ENCODE measurements around the gene METTL25B.
A peak's percentile ranks its signal among the peaks of the same experiment; 100 is the strongest.

METTL25B gene

DNA sequence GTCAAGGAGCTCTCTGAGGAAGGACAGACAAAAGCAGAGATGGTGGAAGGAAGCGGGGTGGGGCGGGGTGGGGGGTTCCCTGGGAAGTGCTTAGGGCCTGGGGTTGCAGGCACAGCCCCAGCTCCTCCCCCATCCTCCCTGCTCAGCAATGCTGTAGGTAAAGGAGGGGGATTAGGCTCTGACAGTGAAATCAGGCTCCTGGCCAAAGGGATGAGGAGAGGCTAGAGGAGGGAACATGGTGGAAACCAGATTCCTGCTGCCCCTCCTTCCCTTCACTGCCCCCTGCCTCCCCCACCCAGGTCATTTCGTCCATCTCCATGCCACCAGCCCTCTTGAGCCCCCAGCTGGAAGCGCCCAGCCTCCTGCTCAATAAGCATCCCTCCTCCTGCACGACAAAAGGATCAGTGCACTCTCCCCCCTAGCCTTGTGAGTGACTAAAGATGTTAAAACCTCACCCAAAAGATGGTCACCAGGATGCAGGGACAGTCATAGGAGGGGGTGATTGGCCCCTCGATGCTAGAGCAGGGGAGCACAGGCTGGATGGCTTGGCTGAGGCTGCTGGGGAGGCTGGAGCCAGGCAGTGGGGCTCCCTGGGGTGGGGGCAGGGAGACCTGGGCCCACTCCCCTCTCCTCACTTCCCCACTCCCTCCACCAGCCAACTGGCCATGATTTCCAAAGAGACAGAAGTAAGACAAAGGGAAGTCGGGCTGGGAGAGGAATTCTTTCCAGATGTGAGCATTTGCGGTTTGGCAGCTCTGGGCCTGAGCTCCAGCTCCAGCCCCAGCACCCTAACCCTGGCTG, 20.7 kb upstream of the METTL25B start:
- no peak for ATAC-seq
- TF ChIP-seq ZNF70 (CRISPR knock-in tag; IDR thresholded peaks at IDR 0.05) (0 out of 2 replicates have a peak, but pooled peaks have one; percentile 31), OSR1 (CRISPR knock-in tag; IDR thresholded peaks at IDR 0.05) (no peak), BACH2 (CRISPR knock-in tag; IDR thresholded peaks at IDR 0.05; ENCODE audit: borderline replicate concordance) (no peak), GLIS3 (CRISPR knock-in tag; IDR thresholded peaks at IDR 0.05) (no peak), TOX (CRISPR knock-in tag; IDR thresholded peaks at IDR 0.05; ENCODE audit: borderline replicate concordance) (no peak)
- TF ChIP-seq, protein P1, sequence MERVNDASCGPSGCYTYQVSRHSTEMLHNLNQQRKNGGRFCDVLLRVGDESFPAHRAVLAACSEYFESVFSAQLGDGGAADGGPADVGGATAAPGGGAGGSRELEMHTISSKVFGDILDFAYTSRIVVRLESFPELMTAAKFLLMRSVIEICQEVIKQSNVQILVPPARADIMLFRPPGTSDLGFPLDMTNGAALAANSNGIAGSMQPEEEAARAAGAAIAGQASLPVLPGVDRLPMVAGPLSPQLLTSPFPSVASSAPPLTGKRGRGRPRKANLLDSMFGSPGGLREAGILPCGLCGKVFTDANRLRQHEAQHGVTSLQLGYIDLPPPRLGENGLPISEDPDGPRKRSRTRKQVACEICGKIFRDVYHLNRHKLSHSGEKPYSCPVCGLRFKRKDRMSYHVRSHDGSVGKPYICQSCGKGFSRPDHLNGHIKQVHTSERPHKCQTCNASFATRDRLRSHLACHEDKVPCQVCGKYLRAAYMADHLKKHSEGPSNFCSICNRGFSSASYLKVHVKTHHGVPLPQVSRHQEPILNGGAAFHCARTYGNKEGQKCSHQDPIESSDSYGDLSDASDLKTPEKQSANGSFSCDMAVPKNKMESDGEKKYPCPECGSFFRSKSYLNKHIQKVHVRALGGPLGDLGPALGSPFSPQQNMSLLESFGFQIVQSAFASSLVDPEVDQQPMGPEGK (CRISPR knock-in tag; IDR thresholded peaks at IDR 0.05; ENCODE audit: borderline replicate concordance), result no peak
- TF ChIP-seq, protein P2, sequence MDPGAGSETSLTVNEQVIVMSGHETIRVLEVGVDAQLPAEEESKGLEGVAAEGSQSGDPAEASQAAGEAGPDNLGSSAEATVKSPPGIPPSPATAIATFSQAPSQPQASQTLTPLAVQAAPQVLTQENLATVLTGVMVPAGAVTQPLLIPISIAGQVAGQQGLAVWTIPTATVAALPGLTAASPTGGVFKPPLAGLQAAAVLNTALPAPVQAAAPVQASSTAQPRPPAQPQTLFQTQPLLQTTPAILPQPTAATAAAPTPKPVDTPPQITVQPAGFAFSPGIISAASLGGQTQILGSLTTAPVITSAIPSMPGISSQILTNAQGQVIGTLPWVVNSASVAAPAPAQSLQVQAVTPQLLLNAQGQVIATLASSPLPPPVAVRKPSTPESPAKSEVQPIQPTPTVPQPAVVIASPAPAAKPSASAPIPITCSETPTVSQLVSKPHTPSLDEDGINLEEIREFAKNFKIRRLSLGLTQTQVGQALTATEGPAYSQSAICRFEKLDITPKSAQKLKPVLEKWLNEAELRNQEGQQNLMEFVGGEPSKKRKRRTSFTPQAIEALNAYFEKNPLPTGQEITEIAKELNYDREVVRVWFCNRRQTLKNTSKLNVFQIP (CRISPR knock-in tag; IDR thresholded peaks at IDR 0.05; ENCODE audit: borderline replicate concordance, low read depth), result no peak
- TF ChIP-seq, protein P3, sequence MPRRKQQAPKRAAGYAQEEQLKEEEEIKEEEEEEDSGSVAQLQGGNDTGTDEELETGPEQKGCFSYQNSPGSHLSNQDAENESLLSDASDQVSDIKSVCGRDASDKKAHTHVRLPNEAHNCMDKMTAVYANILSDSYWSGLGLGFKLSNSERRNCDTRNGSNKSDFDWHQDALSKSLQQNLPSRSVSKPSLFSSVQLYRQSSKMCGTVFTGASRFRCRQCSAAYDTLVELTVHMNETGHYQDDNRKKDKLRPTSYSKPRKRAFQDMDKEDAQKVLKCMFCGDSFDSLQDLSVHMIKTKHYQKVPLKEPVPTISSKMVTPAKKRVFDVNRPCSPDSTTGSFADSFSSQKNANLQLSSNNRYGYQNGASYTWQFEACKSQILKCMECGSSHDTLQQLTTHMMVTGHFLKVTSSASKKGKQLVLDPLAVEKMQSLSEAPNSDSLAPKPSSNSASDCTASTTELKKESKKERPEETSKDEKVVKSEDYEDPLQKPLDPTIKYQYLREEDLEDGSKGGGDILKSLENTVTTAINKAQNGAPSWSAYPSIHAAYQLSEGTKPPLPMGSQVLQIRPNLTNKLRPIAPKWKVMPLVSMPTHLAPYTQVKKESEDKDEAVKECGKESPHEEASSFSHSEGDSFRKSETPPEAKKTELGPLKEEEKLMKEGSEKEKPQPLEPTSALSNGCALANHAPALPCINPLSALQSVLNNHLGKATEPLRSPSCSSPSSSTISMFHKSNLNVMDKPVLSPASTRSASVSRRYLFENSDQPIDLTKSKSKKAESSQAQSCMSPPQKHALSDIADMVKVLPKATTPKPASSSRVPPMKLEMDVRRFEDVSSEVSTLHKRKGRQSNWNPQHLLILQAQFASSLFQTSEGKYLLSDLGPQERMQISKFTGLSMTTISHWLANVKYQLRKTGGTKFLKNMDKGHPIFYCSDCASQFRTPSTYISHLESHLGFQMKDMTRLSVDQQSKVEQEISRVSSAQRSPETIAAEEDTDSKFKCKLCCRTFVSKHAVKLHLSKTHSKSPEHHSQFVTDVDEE (CRISPR knock-in tag; IDR thresholded peaks at IDR 0.05), result 0 out of 2 replicates have a peak, but pooled peaks have one; percentile 11

DNA sequence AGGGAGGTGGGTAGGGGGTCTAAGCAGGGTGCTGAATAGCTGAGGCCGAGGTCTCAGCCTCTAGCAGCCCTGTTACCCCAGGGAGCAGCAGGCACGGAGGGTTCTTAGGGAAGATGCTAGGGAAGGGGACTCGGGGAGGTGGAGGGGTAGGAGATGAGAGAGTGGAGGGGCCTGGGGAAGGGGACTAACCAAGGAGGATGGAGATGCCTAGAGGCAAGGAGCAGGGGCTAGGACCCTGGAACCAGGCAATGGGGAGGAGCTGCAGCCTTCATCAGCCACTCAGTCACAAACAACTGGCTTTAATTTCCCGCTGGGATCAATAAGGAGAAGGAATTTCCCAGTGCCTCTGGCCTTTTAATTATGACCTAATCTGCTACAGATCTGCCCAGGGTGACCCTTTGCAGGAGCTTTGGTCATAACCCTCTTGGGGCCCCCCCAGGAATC, 20.0 kb upstream of the METTL25B start:
- TF ChIP-seq, protein P3 (CRISPR knock-in tag; IDR thresholded peaks at IDR 0.05), result peak; percentile 72
- no peak; the same call in 1 of the 2 replicates for TF ChIP-seq TCF4 (CRISPR knock-in tag; IDR thresholded peaks at IDR 0.05; ENCODE audit: borderline replicate concordance)
- TF ChIP-seq, protein P1 (CRISPR knock-in tag; IDR thresholded peaks at IDR 0.05; ENCODE audit: borderline replicate concordance), result peak; percentile 57; the same call in 1 of the 2 replicates
- ATAC-seq, result no peak

DNA sequence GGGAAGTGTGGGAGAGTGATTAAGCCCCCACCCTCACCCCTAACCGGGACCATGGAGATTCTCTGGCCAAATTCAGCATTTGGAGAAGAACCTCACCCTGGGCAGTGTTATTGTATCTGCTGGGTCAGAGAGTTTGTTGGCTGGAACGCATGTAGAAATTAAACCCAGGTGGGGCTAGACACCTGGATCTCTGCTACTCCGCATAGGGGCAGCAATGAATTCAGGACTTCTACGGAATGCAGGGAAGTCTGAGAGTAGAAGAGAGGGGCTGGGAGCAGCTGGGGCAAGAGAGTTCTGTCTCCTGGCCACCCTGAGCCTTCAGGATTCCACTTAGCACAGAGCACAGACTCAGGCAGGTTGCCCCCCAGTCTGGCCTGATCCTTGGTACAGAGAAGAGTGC, 19.2 kb upstream of the METTL25B start:
- TF ChIP-seq TOX (CRISPR knock-in tag; IDR thresholded peaks at IDR 0.05; ENCODE audit: borderline replicate concordance) (no peak), BACH2 (CRISPR knock-in tag; IDR thresholded peaks at IDR 0.05; ENCODE audit: borderline replicate concordance) (no peak), TCF4 (CRISPR knock-in tag; IDR thresholded peaks at IDR 0.05; ENCODE audit: borderline replicate concordance) (no peak), ZNF8 (CRISPR knock-in tag; IDR thresholded peaks at IDR 0.05) (no peak), ZNF565 (CRISPR knock-in tag; conservative IDR thresholded peaks at IDR 0.05; ENCODE audit: low read depth) (no peak), ZNF70 (CRISPR knock-in tag; IDR thresholded peaks at IDR 0.05) (no peak), ZC3H10 (CRISPR knock-in tag; IDR thresholded peaks at IDR 0.05) (no peak), RARB (CRISPR knock-in tag; IDR thresholded peaks at IDR 0.05) (no peak)
- TF ChIP-seq, protein P2 (CRISPR knock-in tag; IDR thresholded peaks at IDR 0.05; ENCODE audit: borderline replicate concordance, low read depth), result no peak
- TF ChIP-seq, protein P4, sequence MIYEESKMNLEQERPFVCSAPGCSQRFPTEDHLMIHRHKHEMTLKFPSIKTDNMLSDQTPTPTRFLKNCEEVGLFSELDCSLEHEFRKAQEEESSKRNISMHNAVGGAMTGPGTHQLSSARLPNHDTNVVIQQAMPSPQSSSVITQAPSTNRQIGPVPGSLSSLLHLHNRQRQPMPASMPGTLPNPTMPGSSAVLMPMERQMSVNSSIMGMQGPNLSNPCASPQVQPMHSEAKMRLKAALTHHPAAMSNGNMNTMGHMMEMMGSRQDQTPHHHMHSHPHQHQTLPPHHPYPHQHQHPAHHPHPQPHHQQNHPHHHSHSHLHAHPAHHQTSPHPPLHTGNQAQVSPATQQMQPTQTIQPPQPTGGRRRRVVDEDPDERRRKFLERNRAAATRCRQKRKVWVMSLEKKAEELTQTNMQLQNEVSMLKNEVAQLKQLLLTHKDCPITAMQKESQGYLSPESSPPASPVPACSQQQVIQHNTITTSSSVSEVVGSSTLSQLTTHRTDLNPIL (CRISPR knock-in tag; IDR thresholded peaks at IDR 0.05; ENCODE audit: low read depth), result no peak
- ATAC-seq, result no peak
